HepG2 (cell line): ENCODE results near the gene TFB1M. TPM values are rescaled to one million over a fixed set of nuclear protein-coding genes. Genes with fewer than 3 reads are reported as not detected.

Experiments used
- AHDC1 ChIP-seq: sonication (generic); formaldehyde crosslinking; IDR thresholded peaks from 2 replicates; pipeline ENCODE4 v1.5.1; 2020; ENCODE audit warnings: mild to moderate bottlenecking, missing genetic modification reagents, borderline replicate concordance
- FOSL1 ChIP-seq: sonication (generic); formaldehyde crosslinking; IDR thresholded peaks from 2 replicates; pipeline ENCODE4 v1.9.0; 2021; ENCODE audit warnings: missing genetic modification reagents, borderline replicate concordance
- HOMEZ ChIP-seq: IDR thresholded peaks from 2 replicates; pipeline ENCODE4 v1.6.1; 2016; ENCODE audit warnings: low read depth
- IRF9 ChIP-seq: sonication (generic); formaldehyde crosslinking; IDR thresholded peaks from 2 replicates; pipeline ENCODE4 v1.8.0; 2022; ENCODE audit warnings: missing genetic modification reagents, mild to moderate bottlenecking, borderline replicate concordance
- MYC ChIP-seq: sonication (generic); formaldehyde crosslinking; IDR thresholded peaks from 2 replicates; pipeline ENCODE4 v1.9.0; 2021; ENCODE audit warnings: missing genetic modification reagents, borderline replicate concordance
- NCOA2 ChIP-seq: sonication (generic); formaldehyde crosslinking; IDR thresholded peaks from 2 replicates; pipeline ENCODE4 v1.8.0; 2022; ENCODE audit warnings: inconsistent platforms
- REL ChIP-seq: sonication (generic); formaldehyde crosslinking; conservative IDR thresholded peaks from 2 replicates; pipeline ENCODE4 v1.8.0; 2022; ENCODE audit warnings: mild to moderate bottlenecking, missing genetic modification reagents, moderate library complexity
- REST ChIP-seq, 2 experiments: IDR thresholded peaks; 2 replicates each; pipeline ENCODE4 v1.6.1; 2011 to 2012; ENCODE audit warnings: low read length in 2 of 2, borderline replicate concordance in 1 of 2, low read depth in 1 of 2, mild to moderate bottlenecking in 1 of 2, moderate library complexity in 1 of 2
- SMC3 ChIP-seq: IDR thresholded peaks from 2 replicates; pipeline ENCODE4 v1.6.1; 2011; ENCODE audit warnings: low read length, improper control_type of control experiment
- TCF12 ChIP-seq, 2 experiments: fragments of 450-650 bp in 1 of 2; sonication (generic) in 1 of 2; formaldehyde crosslinking in 1 of 2; IDR thresholded peaks; 2 replicates each; pipeline versions ENCODE4 v1.6.1 to v1.8.0; 2017 to 2022; ENCODE audit warnings: antibody characterized with exemption in 1 of 2, mild to moderate bottlenecking in 1 of 2, missing genetic modification reagents in 1 of 2, moderate library complexity in 1 of 2
- THRA ChIP-seq: sonication (generic); formaldehyde crosslinking; IDR thresholded peaks from 2 replicates; pipeline ENCODE4 v1.4.0; 2020; ENCODE audit warnings: missing genetic modification reagents, borderline replicate concordance
- ZIK1 ChIP-seq: sonication (generic); formaldehyde crosslinking; IDR thresholded peaks from 2 replicates; pipeline ENCODE4 v1.5.0; 2020; ENCODE audit warnings: mild to moderate bottlenecking, low read depth, missing genetic modification reagents, borderline replicate concordance
- ZNF101 ChIP-seq: sonication (generic); formaldehyde crosslinking; IDR thresholded peaks from 2 replicates; pipeline ENCODE4 v1.4.0; 2020; ENCODE audit warnings: mild to moderate bottlenecking, low read depth, missing genetic modification reagents, borderline replicate concordance
- ZNF598 ChIP-seq: sonication (generic); formaldehyde crosslinking; IDR thresholded peaks from 2 replicates; pipeline ENCODE4 v1.5.1; 2020; ENCODE audit warnings: mild to moderate bottlenecking, missing genetic modification reagents, borderline replicate concordance
- ZNF83 ChIP-seq: sonication (generic); formaldehyde crosslinking; IDR thresholded peaks from 2 replicates; pipeline ENCODE4 v1.4.0; 2020; ENCODE audit warnings: missing genetic modification reagents, mild to moderate bottlenecking, borderline replicate concordance
- polyA plus RNA-seq, 8 experiments: library from polyadenylated mRNA; depleted of rRNA in 3 of 8; stranded (reverse) in 7 of 8; unstranded in 1 of 8; fragments of >200 nt; fragmentation: Illumina TruSeq in 4 of 8; extraction: Trizol in 4 of 8; gene quantifications; 2 replicates each; pipeline versions ENCODE4 v1.2.1 to v1.2.3, GENCODE V29; 2011 to 2016; ENCODE audit warnings: low read depth in 4 of 8, missing spikeins in 1 of 8, mixed read lengths in 1 of 8; ENCODE audit not compliant: insufficient read depth in 1 of 8
- total RNA-seq, 5 experiments: library from RNA; depleted of rRNA; stranded (reverse); fragments of >200 nt; fragmentation: Illumina TruSeq; extraction: Trizol; gene quantifications; 2 replicates each; pipeline ENCODE4 v1.2.3, GENCODE V29; 2016; ENCODE audit warnings: low read depth in 1 of 5

TFB1M gene
- total and polyA plus RNA-seq, 2 of the 13 experiments (the other 11 are each of a cell fraction or from before 2014, with no cell fraction given) = 91.4 to 122 TPM

- TF ChIP-seq THRA (CRISPR knock-in tag) (no peak), IRF9 (no peak), ZNF598 (CRISPR knock-in tag) (0 out of 2 replicates have a peak, but pooled peaks have one; percentile 82), MYC (no peak), ZIK1 (no peak), HOMEZ (CRISPR knock-in tag) (no peak), REST (IDR thresholded peaks at IDR 0.05; ENCODE audit: borderline replicate concordance in 1 of 2, low read depth in 1 of 2, low read length in 2 of 2) (no peak), ZNF83 (CRISPR knock-in tag) (0 out of 2 replicates have a peak, but pooled peaks have one; percentile 78), REL (no peak), SMC3 (no peak), AHDC1 (CRISPR knock-in tag) (no peak), TCF12 (IDR thresholded peaks at IDR 0.05) (no peak), TCF12 (CRISPR knock-in tag; IDR thresholded peaks at IDR 0.05) (no peak), FOSL1 (no peak), NCOA2 (CRISPR knock-in tag) (no peak), ZNF101 (no peak)
Measured at GRCh38 chr6:155328074-155328538, 13.8 kb upstream of the TFB1M start (continued).
